Activated CD4-positive, alpha-beta T cell treated with anti-CD3 and anti-CD28 coated beads, Interleukin-2, amount 50 U/mL, for 4 hours (primary cell): Measurements from ENCODE around the gene NUB1.

Experiments
- DNase-seq, 2 experiments: peaks; one replicate each; pipeline ENCODE4 v3.0.0-alpha.2; 2020

The NUB1 gene

DNA sequence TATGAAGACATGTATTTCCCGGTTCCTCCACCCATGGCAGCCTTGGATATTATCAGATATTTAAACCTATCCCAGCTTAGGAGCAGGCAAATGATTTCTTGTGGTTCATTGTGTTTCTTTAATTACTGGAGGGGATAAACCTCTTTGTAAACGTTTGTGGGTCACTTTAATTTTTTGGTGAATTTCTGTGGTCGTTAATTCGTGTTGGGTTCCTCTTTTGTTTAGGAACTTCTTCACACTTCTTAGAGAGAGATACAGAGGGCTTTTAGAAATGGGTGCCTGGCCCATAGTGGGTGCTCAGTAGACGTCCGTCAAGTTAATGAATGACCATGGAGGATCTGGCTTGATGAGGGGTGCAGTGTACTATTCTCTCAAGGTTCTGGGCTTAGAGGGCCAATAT lies 27.2 kb upstream of the NUB1 start:
- DNase-seq = no peak

DNA sequence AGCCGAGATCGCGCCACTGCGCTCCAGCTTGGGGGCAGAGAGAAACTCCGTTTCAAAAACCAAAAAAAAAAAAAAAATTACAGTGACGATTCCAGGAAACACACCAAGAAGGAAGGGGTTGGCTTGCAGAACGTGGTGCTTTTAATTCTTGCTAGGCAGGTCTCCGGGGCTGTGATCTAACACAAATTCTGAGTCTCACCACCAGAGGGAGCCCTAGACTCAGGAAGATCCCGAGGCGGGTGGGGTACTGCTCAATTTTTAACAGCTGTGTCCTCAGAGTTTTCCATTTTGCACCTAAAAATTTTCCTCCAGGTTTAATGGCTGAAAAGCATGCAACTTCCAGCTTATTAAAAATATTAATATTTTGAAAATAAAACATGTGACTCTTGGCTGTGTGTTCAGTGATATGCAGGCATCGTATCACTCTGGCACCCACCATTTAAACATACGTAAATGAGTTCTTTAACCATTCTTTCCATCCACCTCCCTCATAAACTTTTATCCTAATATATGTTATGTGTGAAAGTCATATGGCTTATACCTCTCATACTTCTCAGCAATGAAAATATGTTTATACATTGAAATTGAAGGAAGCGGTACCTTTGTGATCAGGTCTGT lies 26.5 kb upstream of the NUB1 start:
- DNase-seq = peak; percentile 67 to 68

- no peak for DNase-seq
These were observed 24.7 kb upstream of the NUB1 start for GRCh38 chr7:151316896-151317295.

GRCh38 chr7:151317936-151318335 lies 23.7 kb upstream of the NUB1 start:
- no peak for DNase-seq

DNA sequence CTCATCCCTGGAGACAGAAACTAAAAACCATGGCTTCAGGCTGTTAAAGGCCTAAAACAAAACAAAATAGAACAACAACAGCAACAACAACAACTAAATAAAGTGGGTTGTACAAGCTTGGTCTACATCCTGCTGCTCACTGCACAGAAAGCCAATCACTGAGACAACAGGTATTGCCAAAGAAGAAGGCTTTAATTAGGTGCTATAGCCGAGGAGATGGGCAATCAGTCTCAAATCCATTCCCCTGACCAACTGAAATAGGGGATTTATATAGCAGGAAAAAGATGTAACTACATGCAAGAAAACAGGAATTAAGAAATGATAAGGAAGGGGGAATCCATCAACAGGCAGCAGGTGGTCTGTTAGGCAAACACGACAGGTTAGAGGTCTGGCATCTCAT lies 22.4 kb upstream of the NUB1 start:
- no peak for DNase-seq

DNA sequence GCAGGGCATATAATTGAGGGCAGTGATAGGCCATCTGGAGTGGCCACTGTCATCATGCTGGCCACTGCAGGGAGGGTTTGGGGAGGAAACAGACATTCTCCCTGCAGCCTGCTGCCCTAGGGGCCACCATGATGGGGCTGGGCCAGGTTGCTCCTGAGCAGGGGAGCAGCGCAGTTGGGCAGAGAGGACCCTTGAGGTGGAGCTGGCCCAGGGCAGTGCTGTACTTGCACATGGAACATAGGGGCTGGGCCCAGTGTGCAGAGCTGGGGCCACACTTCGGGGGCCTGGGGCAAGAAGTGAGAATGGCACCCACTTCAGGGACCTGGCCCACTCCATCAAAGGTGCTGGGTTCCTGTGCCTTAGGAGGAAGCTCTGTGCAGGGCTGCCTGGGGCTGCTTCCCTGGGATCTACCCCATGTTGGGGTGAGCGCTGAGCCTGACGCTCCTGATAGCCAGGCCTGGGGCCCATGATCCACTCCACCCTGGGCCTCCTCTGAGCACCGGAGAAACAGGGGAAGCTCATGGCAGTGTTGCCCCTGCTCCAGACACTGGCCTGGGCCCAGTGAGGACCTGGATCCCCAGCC lies 21.3 kb upstream of the NUB1 start:
- DNase-seq = no peak

DNA sequence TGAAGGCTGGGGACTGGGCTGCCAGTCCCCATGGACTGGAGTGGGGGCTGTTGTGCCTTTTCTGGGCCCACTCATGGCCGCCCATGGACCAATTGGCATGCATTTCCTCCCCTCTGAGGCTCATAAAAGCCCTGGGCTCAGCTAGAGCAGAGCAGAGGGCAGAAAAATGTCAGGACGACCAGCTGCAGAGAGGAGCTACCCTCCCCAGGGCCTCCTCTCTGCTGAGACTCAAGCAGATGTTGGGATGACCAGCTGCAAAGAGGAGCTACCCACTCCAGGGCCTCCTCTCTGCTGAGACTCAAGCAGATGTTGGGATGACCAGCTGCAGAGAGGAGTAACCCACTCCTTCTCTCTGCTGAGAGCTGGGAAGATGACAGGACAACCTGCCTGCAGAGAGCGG lies 20.3 kb upstream of the NUB1 start:
- no peak for DNase-seq

DNA sequence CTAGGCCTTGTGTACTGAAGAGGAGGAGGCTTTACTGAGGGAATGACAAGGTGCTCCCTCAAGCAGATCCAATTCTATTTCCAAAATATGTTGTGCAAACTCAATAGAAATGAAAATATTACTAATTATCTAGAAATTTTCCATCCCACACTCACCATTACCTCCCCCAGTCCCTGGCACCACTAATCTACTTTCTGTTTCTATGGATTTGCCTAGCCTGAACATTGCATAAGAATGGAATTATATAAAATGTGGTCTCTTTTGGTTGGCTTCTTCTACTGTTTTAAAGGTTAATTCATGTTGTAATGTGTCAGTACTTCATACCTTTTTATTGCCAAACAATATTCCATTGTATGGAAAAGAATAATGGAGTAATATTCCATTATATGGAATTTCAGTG lies 18.7 kb upstream of the NUB1 start:
- DNase-seq = no peak

DNA sequence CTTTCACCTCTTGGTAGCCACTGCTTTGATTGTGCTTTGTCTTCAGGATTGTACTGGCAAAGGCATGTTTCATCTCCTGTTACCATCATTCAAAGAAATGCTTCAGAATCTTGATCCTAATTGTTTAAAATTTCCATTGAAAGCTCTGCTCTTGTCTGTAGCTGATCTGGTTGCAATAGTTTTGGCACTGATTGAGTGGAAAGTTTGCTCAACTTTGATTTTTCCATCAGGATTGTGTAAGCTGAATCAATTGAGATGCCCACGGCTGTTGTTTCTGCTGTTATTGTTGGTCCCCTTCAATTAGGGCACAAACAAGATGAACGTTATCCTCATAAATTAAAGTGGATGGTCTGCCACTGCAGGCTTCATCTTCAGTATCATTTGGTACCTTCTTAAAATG lies 14.6 kb upstream of the NUB1 start:
- DNase-seq = no peak

- DNase-seq = no peak
These were observed 14.0 kb upstream of the NUB1 start for GRCh38 chr7:151327659-151328058.

GRCh38 chr7:151330181-151330580 lies 11.4 kb upstream of the NUB1 start:
- no peak for DNase-seq

DNA sequence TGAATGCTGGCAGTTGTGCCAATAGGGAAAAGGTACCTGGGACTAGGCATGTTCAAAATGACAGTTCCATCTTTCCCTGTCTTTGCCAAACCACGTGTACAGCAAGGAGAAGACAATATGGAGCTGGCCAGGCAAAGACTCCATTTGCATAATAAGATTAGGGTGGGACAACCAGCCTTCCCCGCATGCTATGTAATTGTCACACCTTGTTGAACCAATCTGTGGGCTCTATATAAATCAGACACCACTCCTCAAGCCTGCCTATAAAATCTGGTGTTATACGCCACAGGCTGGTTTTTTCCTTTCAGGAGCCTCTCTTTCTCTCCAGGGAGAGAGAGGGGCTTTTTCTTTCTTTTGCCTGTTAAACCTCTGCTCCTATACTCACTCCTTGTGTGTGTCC lies 11.0 kb upstream of the NUB1 start:
- no peak for DNase-seq

- no peak for DNase-seq
These were observed 7.0 kb upstream of the NUB1 start for GRCh38 chr7:151334628-151335027.

DNA sequence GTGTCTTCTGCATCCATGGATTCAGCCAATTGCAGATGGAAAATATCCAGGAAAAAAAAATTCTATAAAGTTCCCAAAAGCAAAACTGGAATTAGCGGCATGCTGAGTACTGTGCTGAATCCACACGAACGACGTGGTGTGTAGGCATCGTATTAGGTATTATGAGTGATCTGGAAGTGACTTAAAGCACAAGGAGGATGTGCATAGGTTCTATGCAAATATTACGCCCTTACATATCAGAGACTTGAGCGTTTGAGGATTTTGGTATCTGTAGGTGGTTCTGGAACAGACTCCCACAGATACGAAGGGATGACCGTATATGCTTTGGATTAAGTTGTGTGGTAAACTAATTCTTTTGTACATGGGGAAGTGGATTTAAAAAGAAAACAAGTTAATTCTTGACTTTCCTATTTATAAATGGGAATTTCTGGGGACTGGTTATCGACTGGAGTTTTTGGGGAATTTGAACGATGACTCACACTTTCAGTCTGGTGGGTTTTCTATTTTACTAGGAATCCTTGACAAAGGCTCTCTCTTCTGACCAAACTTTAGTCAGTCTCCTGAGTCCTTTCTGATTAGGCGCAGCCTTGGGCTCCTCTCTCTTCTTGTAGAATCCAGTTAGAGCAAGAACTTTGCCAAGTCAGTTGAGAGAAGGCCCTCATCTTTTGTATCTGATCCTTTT lies 5.4 kb upstream of the NUB1 start:
- DNase-seq = no peak

- DNase-seq = no peak
These were observed 4.3 kb upstream of the NUB1 start for GRCh38 chr7:151337346-151337745.

DNA sequence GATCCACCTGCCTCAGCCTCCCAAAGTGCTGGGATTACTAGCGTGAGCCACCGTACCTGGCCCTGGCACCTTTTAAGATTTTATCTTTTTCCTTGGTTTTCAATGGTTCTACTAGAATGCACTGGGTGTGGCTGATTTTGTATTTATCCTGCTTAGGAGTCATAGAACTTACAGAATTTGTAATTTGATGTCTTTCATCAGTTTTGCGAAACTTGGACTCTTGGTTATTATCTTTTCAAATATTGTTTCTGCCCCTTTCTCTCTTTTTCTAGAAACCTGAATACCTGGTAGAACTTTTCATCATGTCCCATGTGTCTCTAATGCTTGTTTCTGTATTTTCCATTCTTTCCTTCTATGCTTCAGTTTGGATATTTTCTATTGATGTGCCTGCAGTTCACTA lies 2.8 kb upstream of the NUB1 start:
- DNase-seq = no peak

- no peak for DNase-seq
These were observed 1.8 kb upstream of the NUB1 start for GRCh38 chr7:151339651-151340382.

DNA sequence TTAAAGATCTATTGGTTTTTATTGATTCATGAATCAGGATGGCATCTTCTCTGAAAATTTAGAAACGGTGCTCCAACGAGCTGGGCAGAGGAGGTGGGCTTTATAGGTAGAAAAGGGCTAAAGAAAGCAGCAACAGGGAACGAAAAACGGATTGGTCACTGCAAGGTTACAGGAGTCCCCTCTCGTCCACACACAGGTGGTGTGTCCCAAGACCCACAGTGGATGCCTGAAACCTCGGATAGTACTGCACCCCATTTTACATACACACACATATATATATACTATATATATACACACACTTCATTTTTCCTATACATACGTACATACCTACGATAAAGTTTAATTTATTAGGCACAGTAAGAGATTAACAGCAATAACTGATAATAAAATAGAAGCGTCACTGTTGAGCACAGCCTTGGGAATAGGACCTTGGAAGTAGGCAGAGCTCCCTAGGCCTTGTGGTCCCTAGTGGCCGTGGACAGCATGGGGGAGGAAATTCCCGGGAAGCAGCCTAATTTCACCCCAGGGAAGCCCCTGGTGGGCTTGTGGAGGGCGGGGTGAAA lies 737 bp upstream of the NUB1 start:
- DNase-seq = no peak

- DNase-seq = no peak
These were observed 562 bp downstream of the NUB1 start for GRCh38 chr7:151342102-151342646.

DNA sequence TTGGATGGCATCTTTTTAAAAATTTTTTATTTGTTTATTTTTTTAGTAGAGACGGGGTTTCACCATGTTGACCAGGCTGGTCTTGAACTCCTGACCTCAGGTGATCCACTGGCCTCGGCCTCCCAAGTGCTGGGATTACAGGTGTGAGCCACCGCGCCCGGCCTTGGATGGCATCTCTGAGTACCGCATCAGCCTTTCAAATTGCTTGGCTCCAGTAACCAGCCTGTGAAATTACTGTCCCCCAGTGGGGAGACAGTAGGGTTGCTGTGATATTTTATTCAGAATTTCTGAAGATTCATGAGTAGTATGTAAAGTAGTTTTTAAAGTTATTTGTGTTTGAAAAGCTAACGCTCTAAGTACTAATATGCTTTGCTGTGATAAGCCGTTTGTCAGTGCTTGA lies 1.2 kb downstream of the NUB1 start:
- no peak for DNase-seq

DNA sequence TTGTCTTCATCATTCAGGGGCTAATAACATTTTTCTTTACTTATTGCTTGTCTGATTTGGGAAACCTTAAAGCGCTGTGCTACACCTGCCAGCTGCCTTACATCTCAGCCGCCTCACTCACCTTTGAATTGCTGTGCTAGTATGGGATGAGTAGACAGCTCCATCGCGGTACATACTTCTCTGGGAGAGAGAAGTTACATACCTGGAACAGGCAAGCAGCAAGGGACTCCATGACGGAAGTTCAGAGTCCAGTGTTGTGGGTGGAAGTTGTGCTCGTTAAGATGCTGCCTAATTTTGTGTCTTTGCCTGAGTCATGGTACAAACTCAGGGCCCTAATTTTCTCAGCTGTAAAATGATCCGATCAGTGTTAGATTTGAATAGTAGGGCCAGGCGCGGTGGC lies 1.9 kb downstream of the NUB1 start:
- DNase-seq = no peak

- DNase-seq = no peak
These were observed 4.2 kb downstream of the NUB1 start for GRCh38 chr7:151345576-151346469.

DNA sequence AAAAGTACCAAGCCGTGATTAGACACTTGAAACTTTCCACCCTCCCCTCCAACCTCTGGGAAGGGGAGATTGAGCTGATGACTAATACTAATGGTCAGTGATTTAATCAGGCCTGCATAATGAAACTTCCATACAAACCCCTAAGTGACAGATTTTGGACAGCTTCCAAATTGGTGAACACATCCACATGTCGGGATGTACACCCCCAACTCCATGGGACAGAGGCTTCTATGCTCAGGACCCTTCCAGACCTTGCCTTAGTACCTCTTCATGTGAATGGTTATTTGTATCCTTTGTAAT lies 4.8 kb downstream of the NUB1 start:
- DNase-seq = no peak
